HG03280 (cell line): ENCODE data around the gene IFI44L.

Experiments
- ATAC-seq: cut with Tn5 transposase; IDR thresholded peaks from one replicate; pipeline ENCODE4 v1.9.1; 2021; ENCODE audit warnings: mild to moderate bottlenecking, moderate library complexity; ENCODE audit not compliant: unreplicated experiment

IFI44L gene

GRCh38 chr1:78619803-78620579 is at the start of gene IFI44L:
Gene IFI44L (plus strand): TSS chr1:78620448. CDS start chr1:78627916, 7,468 bp downstream.
- no peak for ATAC-seq

GRCh38 chr1:78570539-78570938 is 49.7 kb upstream of the IFI44L start:
- no peak for ATAC-seq

DNA sequence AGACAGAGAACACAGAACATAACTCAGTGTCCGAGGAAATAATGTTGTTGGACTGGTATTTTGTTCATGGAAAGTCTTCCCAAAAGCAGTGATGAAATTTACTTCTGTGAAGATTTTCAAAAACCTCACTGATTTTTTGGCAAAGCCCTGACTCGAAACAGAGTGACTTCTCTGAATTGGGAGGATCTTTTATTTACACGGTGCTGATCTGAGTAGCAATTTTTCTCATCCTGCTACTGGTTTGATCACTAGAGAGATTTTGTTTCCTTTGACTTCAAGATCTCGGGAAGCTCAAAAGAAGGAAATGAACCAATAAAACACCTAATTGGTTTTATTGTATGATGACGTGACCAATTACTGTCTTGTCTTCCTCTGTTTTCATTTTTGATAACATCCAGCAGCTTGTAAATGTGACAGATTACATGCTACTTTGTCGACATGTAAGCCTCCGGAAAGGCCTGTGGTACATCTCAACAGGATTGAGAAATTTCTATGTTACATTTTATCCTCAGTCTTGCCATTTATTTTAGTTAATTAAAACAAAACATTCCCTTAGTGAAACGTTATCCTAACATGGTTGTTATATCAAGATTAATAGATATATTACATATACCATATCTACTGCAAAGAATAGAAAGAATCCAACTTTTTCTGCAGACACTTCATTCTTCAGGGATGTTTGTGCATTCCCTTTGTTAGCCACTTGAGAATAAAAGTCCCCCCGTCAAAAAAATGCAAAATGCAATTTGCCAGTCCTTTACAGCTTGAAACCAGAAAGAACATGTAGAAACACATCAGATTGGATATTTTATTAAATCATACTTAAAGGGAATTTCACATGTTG is 42.8 kb upstream of the IFI44L start:
- ATAC-seq: no peak

GRCh38 chr1:78586572-78586971 is 33.7 kb upstream of the IFI44L start:
- ATAC-seq: no peak

- ATAC-seq: no peak
These were observed 33.0 kb upstream of the IFI44L start for GRCh38 chr1:78587211-78587610.

DNA sequence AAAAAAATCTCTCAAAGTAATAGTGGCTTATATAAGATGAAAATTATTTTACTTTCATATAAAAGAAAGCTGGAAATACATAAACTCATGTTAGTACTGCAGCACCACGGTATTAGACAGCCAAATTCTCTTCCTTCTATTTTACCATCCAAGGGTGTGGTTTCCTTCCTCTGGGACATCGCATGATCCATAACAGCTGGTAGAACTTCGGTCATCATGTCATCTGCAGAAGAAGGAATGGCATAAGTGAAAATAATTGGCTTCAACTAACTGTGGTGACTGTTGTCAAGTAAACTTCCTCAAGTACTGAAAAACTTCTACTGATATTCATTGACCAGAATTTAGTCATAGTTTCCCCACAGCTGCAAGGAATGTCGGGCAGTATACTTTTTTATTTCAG is 28.3 kb upstream of the IFI44L start:
- ATAC-seq: no peak

- ATAC-seq: no peak
These were observed 21.0 kb upstream of the IFI44L start for GRCh38 chr1:78599294-78599693.

DNA sequence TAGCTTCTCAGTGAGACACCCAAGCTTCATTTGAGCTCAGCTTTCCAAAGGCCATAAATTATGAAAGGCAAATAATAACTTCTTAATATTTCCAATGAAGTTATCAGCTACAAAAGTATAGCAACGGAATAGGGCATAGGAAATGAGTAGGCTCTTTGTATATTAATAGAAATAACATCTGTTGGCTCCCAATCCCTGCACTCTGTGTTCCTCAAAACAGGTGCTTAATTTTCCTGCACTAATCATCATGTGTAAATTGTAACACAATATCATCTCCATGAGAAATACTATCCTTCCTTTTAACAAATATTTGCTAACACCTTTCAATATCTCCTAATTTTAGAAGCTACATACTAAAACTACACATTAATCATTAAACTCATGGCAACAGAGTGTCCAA is 19.2 kb upstream of the IFI44L start:
- no peak for ATAC-seq

GRCh38 chr1:78603206-78603605 is 17.0 kb upstream of the IFI44L start:
- no peak for ATAC-seq

- ATAC-seq: no peak
These were observed 15.6 kb upstream of the IFI44L start for GRCh38 chr1:78604643-78605042.

GRCh38 chr1:78606274-78606673 is 14.0 kb upstream of the IFI44L start:
- ATAC-seq: no peak

DNA sequence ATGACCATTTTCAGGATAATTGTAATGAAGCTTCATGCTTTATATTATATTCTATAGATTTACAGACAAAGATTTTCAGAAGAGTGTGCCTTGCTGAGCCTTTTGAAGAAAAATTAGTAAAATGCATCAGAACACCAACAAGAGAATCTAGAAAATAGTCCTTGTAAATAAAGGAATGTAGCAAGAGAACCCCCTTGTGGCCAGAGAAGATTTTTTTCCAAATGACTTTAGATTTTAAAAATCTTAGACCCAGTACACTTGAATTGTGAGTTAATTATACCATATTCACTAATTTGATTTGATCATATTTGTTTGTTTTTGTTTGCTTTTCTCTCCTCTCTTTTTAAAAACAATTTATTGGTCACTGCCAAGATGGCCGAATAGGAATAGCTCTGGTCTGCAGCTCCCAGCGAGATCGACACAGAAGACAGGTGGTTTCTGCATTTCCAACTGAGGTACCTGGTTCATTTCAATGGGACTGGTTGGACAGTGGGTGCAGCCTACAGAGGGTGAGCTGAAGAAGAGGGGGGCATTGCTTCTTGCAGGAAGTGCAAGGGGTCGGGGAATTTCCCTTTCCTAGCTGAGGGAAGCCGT is 12.8 kb upstream of the IFI44L start:
- ATAC-seq: no peak

GRCh38 chr1:78607944-78608343 is 12.3 kb upstream of the IFI44L start:
- no peak for ATAC-seq

DNA sequence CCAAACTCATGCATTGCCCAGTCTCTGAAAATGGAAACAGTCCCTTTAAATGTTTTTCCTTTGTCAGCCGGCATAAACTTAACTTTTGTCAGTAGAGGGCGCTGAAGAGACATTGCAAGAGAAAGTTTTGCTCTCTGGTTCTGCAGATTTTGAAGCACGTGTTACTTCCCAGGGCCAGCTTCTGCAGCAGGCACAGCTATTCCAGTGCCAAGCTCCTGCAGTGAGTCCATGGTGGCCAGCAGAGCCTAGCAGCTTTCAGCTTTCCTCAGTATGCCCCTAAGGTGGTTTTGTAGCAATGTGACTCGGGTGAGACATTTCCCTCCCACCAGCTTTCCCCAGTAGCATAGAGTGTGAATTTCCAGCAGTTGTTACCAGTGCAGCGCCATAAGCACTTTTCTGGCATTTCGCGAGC is 2.6 kb upstream of the IFI44L start:
- peak; percentile 56 for ATAC-seq

- ATAC-seq: no peak
These were observed 1.2 kb upstream of the IFI44L start for GRCh38 chr1:78619032-78619431.

GRCh38 chr1:78619446-78619802 is 824 bp upstream of the IFI44L start:
- no peak for ATAC-seq

DNA sequence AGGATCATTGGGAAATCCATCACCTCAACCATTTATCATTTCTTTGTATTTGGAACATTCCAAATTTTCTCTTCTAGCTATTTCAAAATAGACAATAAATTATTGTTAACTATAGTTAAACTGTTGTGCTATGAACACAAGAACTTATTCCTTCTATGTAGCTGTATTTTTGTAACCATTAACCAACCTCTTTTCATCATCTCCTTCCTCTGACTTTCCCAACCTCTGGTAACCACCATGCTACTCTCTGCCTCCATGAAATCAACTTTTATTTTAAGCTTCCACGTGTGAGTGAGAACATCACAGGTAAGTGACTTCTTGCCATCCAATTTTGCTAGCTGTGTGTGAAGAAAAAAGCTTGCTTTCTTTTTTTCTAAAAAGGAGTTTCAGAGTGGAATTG is 418 bp downstream of the IFI44L start:
- ATAC-seq: no peak

DNA sequence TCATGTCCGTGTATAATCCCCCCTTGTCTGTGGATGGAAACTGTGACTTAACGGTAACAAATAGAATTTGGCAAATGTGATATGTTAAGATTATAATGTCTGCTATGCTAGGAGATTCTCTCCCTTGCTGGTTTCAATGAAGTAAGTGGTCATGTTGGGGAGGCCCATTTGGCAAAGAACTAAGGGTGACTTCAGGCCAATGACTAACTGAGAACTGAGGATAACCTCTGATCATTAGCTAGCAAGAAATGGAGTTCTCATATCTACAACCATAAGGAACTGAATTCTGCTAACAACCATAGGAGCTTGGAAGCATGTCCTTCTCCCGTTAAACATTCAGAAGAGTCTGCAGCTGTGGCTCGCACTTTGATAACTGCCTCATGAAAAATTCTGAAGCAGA is 2.3 kb downstream of the IFI44L start:
- no peak for ATAC-seq

GRCh38 chr1:78624035-78624434 is 3.8 kb downstream of the IFI44L start:
- no peak for ATAC-seq

DNA sequence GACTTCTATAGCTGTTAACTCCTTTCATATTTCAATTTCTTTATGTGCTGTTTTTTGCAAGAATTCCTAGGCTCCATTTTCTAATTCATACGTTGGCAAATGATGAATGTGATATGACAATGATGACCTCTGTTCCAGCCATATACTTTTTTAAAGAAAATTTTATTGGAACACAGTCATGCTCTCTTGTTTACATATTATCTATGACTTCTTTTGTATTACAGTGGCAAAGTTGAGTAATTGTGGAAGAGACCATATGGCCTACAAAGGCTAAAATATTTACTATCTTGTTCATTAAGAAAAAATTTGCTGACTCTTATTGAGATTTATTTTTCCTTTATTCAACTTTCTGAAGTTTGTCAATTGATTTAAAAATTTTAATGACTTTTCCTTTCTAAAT is 7.1 kb downstream of the IFI44L start:
- no peak for ATAC-seq

GRCh38 chr1:78630600-78630999 is 10.4 kb downstream of the IFI44L start:
- no peak for ATAC-seq

DNA sequence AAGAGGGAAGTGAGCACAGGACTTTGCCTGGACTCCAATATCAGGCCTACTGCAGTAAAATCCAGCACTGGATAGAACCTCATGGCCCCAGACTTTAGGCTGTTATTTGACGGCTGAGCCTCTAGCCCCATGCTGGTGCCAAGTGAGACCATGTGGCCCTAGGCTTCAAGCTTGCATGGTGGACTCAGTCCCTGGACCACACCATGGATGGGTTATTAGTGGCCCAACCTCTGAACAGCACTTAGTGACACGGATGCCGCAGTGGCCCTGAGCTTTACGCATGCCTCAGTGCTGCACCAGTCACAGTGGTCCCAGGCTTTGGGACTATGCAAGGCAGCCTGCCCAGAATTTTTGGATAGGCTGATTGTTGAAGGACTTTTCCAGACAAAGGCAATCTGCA is 13.0 kb downstream of the IFI44L start:
- no peak for ATAC-seq
